Epithelial cell of esophagus (primary cell): Measurements from ENCODE around the gene GLYATL1.

Experiments used
- DNase-seq: peaks from one replicate; pipeline ENCODE4 v3.0.0; 2010; ENCODE audit warnings: low read depth
- H3K4me3 ChIP-seq: 2 replicates; pipeline ENCODE4 v1.5.1; 2011; ENCODE audit warnings: mild to moderate bottlenecking, low read length, control low read depth
- CTCF ChIP-seq: IDR thresholded peaks from 2 replicates; pipeline ENCODE4 v1.5.1; 2011; ENCODE audit warnings: low read depth, mild to moderate bottlenecking, low read length, control low read depth, inconsistent platforms; ENCODE audit not compliant: insufficient read depth; ENCODE audit errors: missing control alignments

Gene GLYATL1

GRCh38 chr11:58939277-58939676 lies at the start of gene GLYATL1:
TSS of gene GLYATL1 (plus strand) at chr11:58939488. CDS start at chr11:58947088, 7,600 bp downstream.
- DNase-seq, result no peak
- H3K4me3 ChIP-seq, result no peak within 1 kb of the TSS
- TF ChIP-seq CTCF, result no peak

- DNase-seq, result no peak
- no peak overlapping the region for H3K4me3 ChIP-seq
- no peak for TF ChIP-seq CTCF
Measured at GRCh38 chr11:58893899-58894298, 45.4 kb upstream of the GLYATL1 start.

GRCh38 chr11:58898106-58898505 lies 41.2 kb upstream of the GLYATL1 start:
- H3K4me3 ChIP-seq, result no peak overlapping the region
- TF ChIP-seq CTCF, result no peak
- DNase-seq, result no peak

- peak; percentile 85 for DNase-seq
- H3K4me3 ChIP-seq, result no peak overlapping the region
- TF ChIP-seq CTCF, result peak; percentile 79
Measured at GRCh38 chr11:58900479-58901420, 38.5 kb upstream of the GLYATL1 start.

- H3K4me3 ChIP-seq, result no peak overlapping the region
- no peak for TF ChIP-seq CTCF
- DNase-seq, result no peak
Measured at GRCh38 chr11:58902881-58903280, 36.4 kb upstream of the GLYATL1 start.

- DNase-seq, result peak; percentile 57
- peak overlapping the region; percentile 24 for H3K4me3 ChIP-seq
- peak; percentile 5 for TF ChIP-seq CTCF
Measured at GRCh38 chr11:58905011-58905720, 34.1 kb upstream of the GLYATL1 start.
